ENCODE results near the gene AGBL1.

- TF ChIP-seq CTCF (IDR thresholded peaks at IDR 0.05) (no peak), EP300 (IDR thresholded peaks at IDR 0.05) (no peak), POLR2A (IDR thresholded peaks at IDR 0.05) (no peak)
These were observed 354.3 kb downstream of the AGBL1 start for GRCh38 chr15:86433983-86434382.
